HCT116 (cell line): ENCODE measurements around the gene FOXP2. TPM values are rescaled to one million over a fixed set of nuclear protein-coding genes. Genes with fewer than 3 reads are reported as not detected.
"Not testable (repeated sequence)": the region's sequence is repeated elsewhere in the genome, so short reads cannot be mapped to it uniquely, and the experiment has no call there.

Source experiments
- ATAC-seq: fragments of 200-7000 bp; cut with Tn5 transposase; 2 replicates; pipeline ENCODE4 v1.9.1; 2020; ENCODE audit warnings: mild to moderate bottlenecking, moderate library complexity
- BruUV-seq: library from RNA; stranded (reverse); fragments of 400-500 nt; replicated peaks from 2 replicates; lab custom pipeline; 2021; lab: Mats Ljungman, UMichigan
- CTCF ChIA-PET: fragments of 300-600 bp; sonication (Branson Sonifier 250); formaldehyde crosslinking; loops from one replicate; lab custom pipeline; 2021; ENCODE audit warnings: antibody characterized with exemption; lab: Charles Lee
- POLR2A ChIA-PET: fragments of 300-600, 350-600 bp; sonication (Branson Sonifier 250); formaldehyde crosslinking; loops from one replicate; lab custom pipeline; 2021; ENCODE audit warnings: antibody characterized with exemption; lab: Charles Lee
- RAD21 ChIA-PET, 2 experiments: fragments of 300-600 bp; sonication (Branson Sonifier 250); formaldehyde crosslinking; loops; one replicate each; lab custom pipeline; 2023; ENCODE audit warnings: low total read pairs in 2 of 2; ENCODE audit not compliant: uncharacterized antibody in 2 of 2, unreplicated experiment in 2 of 2, low non-redundant PET in 1 of 2; lab: Charles Lee
- DNase-seq: peaks from one replicate; pipeline ENCODE4 v3.0.0-alpha.2; 2010; ENCODE audit warnings: low read depth, low spot score
- H2AFZ ChIP-seq: fragments of 200-600 bp; shearing (Covaris generic), sonication (generic); 2 replicates; pipeline ENCODE4 v1.6.1; 2017; ENCODE audit warnings: low read depth, mixed run types, mixed read lengths, antibody characterized with exemption, low read length; ENCODE audit not compliant: poor library complexity, severe bottlenecking
- H3K27ac ChIP-seq: 2 replicates; pipeline ENCODE4 v1.5.1; 2012; ENCODE audit warnings: low read depth, low read length
- H3K27me3 ChIP-seq: fragments of 200-600 bp; sonication (generic); 2 replicates; pipeline ENCODE4 v1.6.1; 2016; ENCODE audit warnings: mixed run types, low read length, mixed read lengths; ENCODE audit not compliant: insufficient read depth
- H3K36me3 ChIP-seq, 2 experiments: fragments of 200-500 bp in 1 of 2; fragments of 200-600 bp in 1 of 2; sonication (Bioruptor generic) in 1 of 2; sonication (generic) in 1 of 2; 2 replicates each; pipeline versions ENCODE4 v1.5.1 to v1.6.1; 2014 to 2016; ENCODE audit warnings: low read length in 2 of 2, inconsistent platforms in 1 of 2, mixed read lengths in 1 of 2, mixed run types in 1 of 2; ENCODE audit not compliant: insufficient read depth in 2 of 2, control insufficient read depth in 1 of 2
- H3K4me1 ChIP-seq, 2 experiments: fragments of 200-600 bp in 1 of 2; sonication (generic) in 1 of 2; 2 replicates each; pipeline versions ENCODE4 v1.5.1 to v1.6.1; 2012 to 2017; ENCODE audit warnings: low read length in 2 of 2, inconsistent platforms in 1 of 2, mild to moderate bottlenecking in 1 of 2, mixed read lengths in 1 of 2, mixed run types in 1 of 2, moderate library complexity in 1 of 2; ENCODE audit not compliant: insufficient read depth in 2 of 2, control insufficient read depth in 1 of 2
- H3K4me2 ChIP-seq: fragments of 200-600 bp; sonication (generic); 2 replicates; pipeline ENCODE4 v1.6.1; 2017; ENCODE audit warnings: mixed run types, low read length, mixed read lengths
- H3K4me3 ChIP-seq, 2 experiments: fragments of 200-600 bp in 1 of 2; sonication (generic) in 1 of 2; replicated peaks in 1 of 2; 2 replicates each; pipeline ENCODE4 v1.5.1; 2011 to 2016; ENCODE audit warnings: low read length in 2 of 2, control low read depth in 1 of 2, low read depth in 1 of 2, mild to moderate bottlenecking in 1 of 2, mixed read lengths in 1 of 2, mixed run types in 1 of 2
- H3K79me2 ChIP-seq: fragments of 200-600 bp; sonication (generic); 2 replicates; pipeline ENCODE4 v1.6.1; 2017; ENCODE audit warnings: mild to moderate bottlenecking, mixed run types, low read length, moderate library complexity, mixed read lengths; ENCODE audit not compliant: insufficient read depth
- H3K9ac ChIP-seq: fragments of 200-600 bp; sonication (generic); 2 replicates; pipeline ENCODE4 v1.6.1; 2016; ENCODE audit warnings: low read length, mixed read lengths
- H3K9me2 ChIP-seq: fragments of 200-600 bp; sonication (generic), shearing (Covaris generic); 2 replicates; pipeline ENCODE4 v1.6.1; 2017; ENCODE audit warnings: mixed run types, mild to moderate bottlenecking, moderate library complexity; ENCODE audit not compliant: insufficient read depth
- H3K9me3 ChIP-seq, 2 experiments: fragments of 200-500 bp in 1 of 2; fragments of 200-600 bp in 1 of 2; sonication (Bioruptor generic) in 1 of 2; sonication (generic) in 1 of 2; 2 replicates each; pipeline ENCODE4 v1.6.1; 2014 to 2017; ENCODE audit warnings: low read length in 2 of 2, mixed read lengths in 2 of 2, inconsistent platforms in 1 of 2, low read depth in 1 of 2, mild to moderate bottlenecking in 1 of 2, mixed run types in 1 of 2, moderate library complexity in 1 of 2; ENCODE audit not compliant: control insufficient read depth in 1 of 2, insufficient read depth in 1 of 2
- H4K20me1 ChIP-seq: fragments of 200-600 bp; sonication (generic), shearing (Covaris generic); 2 replicates; pipeline ENCODE4 v1.6.1; 2017; ENCODE audit warnings: mixed run types, mild to moderate bottlenecking, moderate library complexity; ENCODE audit not compliant: insufficient read depth
- FOSL1 ChIP-seq: IDR thresholded peaks from 2 replicates; pipeline ENCODE4 v1.6.1; 2012; ENCODE audit warnings: low read depth
- MAX ChIP-seq: IDR thresholded peaks from 2 replicates; pipeline ENCODE4 v1.6.1; 2012
- intact Hi-C: fragments of 100-400 bp; cut with micrococcal nuclease; formaldehyde crosslinking; loops from 2 replicates; pipeline ENCODE4 v1.10.0; 2022
- total RNA-seq: library from RNA; stranded (reverse); gene quantifications from one replicate; pipeline ENCODE4 v1.2.1, GENCODE V29; 2021; ENCODE audit not compliant: unreplicated experiment

FOXP2 gene
- total RNA-seq, 1 experiment from 2014 or later = 2.5 TPM

GRCh38 chr7:114375907-114376306 lies 38.7 kb upstream of the FOXP2 start:
- intact Hi-C loops = no loop called here
- DNase-seq = no peak
- H2AFZ ChIP-seq = no peak overlapping the region
- H3K9ac ChIP-seq = no peak overlapping the region
- CTCF ChIA-PET = no interaction called here
- H3K36me3 ChIP-seq = no peaks in the 10 kb centered on the region
- BruUV-seq = no TSS peak
- no peak for ATAC-seq
- no peaks in the 10 kb centered on the region for H3K9me3 ChIP-seq
- no peaks in the 10 kb centered on the region for H4K20me1 ChIP-seq
- H3K4me2 ChIP-seq = no peak overlapping the region
- no peak overlapping the region for H3K4me3 ChIP-seq
- H3K79me2 ChIP-seq = no peaks in the 10 kb centered on the region
- RAD21 ChIA-PET = no interaction called here
- 0 out of 2 replicates have a peak, but pooled peaks cover 4% of the 10 kb centered on the region for H3K9me2 ChIP-seq
- H3K27me3 ChIP-seq = no peaks in the 10 kb centered on the region
- TF ChIP-seq MAX (no peak), FOSL1 (peak; percentile 14; the same call in 1 of the 2 replicates)
- POLR2A ChIA-PET = no interaction called here
- no peak overlapping the region for H3K27ac ChIP-seq
- H3K4me1 ChIP-seq = 0 out of 4 replicates have a peak, but pooled peaks cover 0 to 3% of the 10 kb centered on the region in 2 experiments

- H3K4me1 ChIP-seq, H3K27me3 ChIP-seq, ATAC-seq, DNase-seq, H3K27ac ChIP-seq, H2AFZ ChIP-seq, H3K36me3 ChIP-seq, RAD21 ChIA-PET, H4K20me1 ChIP-seq, H3K9ac ChIP-seq, CTCF ChIA-PET, POLR2A ChIA-PET, H3K79me2 ChIP-seq, H3K4me3 ChIP-seq, H3K9me3 ChIP-seq, H3K9me2 ChIP-seq, H3K4me2 ChIP-seq, BruUV-seq, intact Hi-C loops: not testable (repeated sequence)
Measured at GRCh38 chr7:114383946-114384345, 30.7 kb upstream of the FOXP2 start.

- H3K9ac ChIP-seq, RAD21 ChIA-PET, BruUV-seq, H3K4me1 ChIP-seq, H2AFZ ChIP-seq, H3K9me3 ChIP-seq, H3K36me3 ChIP-seq, ATAC-seq, POLR2A ChIA-PET, H4K20me1 ChIP-seq, H3K4me2 ChIP-seq, intact Hi-C loops, H3K27me3 ChIP-seq, H3K4me3 ChIP-seq, H3K9me2 ChIP-seq, CTCF ChIA-PET, H3K27ac ChIP-seq, DNase-seq, H3K79me2 ChIP-seq: not testable (repeated sequence)
Measured at GRCh38 chr7:114384346-114384745, 30.3 kb upstream of the FOXP2 start.
